ENCODE data around the gene IFT80.
"Not testable (repeated sequence)": the region's sequence is repeated elsewhere in the genome, so short reads cannot be mapped to it uniquely, and the experiment has no call there.

Gene IFT80

GRCh38 chr3:160265088-160265487 is 133.9 kb downstream of the IFT80 start:
- DNase-seq (ENCODE audit: low spot score), result no peak

- DNase-seq (ENCODE audit: low spot score), result no peak
These were observed 138.3 kb downstream of the IFT80 start for GRCh38 chr3:160260587-160261270.

GRCh38 chr3:160259589-160259988 is 139.4 kb downstream of the IFT80 start:
- DNase-seq (ENCODE audit: low spot score), result no peak

GRCh38 chr3:160257606-160258005 is 141.4 kb downstream of the IFT80 start:
- DNase-seq (ENCODE audit: low spot score), result no peak

GRCh38 chr3:160253298-160253697 is 145.7 kb downstream of the IFT80 start:
- DNase-seq (ENCODE audit: low spot score), result no peak

- DNase-seq (ENCODE audit: low spot score), result no peak
These were observed 151.3 kb downstream of the IFT80 start for GRCh38 chr3:160247766-160248165.

GRCh38 chr3:160245261-160245800 is 153.7 kb downstream of the IFT80 start:
- no peak for DNase-seq (ENCODE audit: low spot score)

- DNase-seq (ENCODE audit: low spot score), result not testable (repeated sequence)
These were observed 158.3 kb downstream of the IFT80 start for GRCh38 chr3:160240719-160241118.

- DNase-seq (ENCODE audit: low spot score), result no peak
These were observed 167.0 kb downstream of the IFT80 start for GRCh38 chr3:160232014-160232413.

- no peak for DNase-seq (ENCODE audit: low spot score)
These were observed 171.6 kb downstream of the IFT80 start for GRCh38 chr3:160227419-160227818.

- DNase-seq (ENCODE audit: low spot score), result no peak
These were observed 172.8 kb downstream of the IFT80 start for GRCh38 chr3:160226026-160226907.

- DNase-seq (ENCODE audit: low spot score), result no peak
These were observed 173.6 kb downstream of the IFT80 start, which contains the start of gene C3orf80 for GRCh38 chr3:160225176-160226025. TSS of gene C3orf80 (plus strand) at chr3:160225422. CDS start at chr3:160225636, 214 bp downstream.

- DNase-seq (ENCODE audit: low spot score), result no peak
These were observed 174.2 kb downstream of the IFT80 start for GRCh38 chr3:160224811-160225175.

- no peak for DNase-seq (ENCODE audit: low spot score)
These were observed 174.8 kb downstream of the IFT80 start for GRCh38 chr3:160224256-160224655.

- DNase-seq (ENCODE audit: low spot score), result no peak
These were observed 178.0 kb downstream of the IFT80 start for GRCh38 chr3:160221019-160221418.

- DNase-seq (ENCODE audit: low spot score), result no peak
These were observed 179.0 kb downstream of the IFT80 start for GRCh38 chr3:160220038-160220437.

GRCh38 chr3:160218136-160218535 is 180.9 kb downstream of the IFT80 start:
- DNase-seq (ENCODE audit: low spot score), result no peak

- no peak for DNase-seq (ENCODE audit: low spot score)
These were observed 181.3 kb downstream of the IFT80 start for GRCh38 chr3:160217675-160218074.

- DNase-seq (ENCODE audit: low spot score), result no peak
These were observed 185.8 kb downstream of the IFT80 start for GRCh38 chr3:160213191-160213590.

- peak; percentile 38 for DNase-seq (ENCODE audit: low spot score)
These were observed 188.2 kb downstream of the IFT80 start for GRCh38 chr3:160210799-160211221.

- DNase-seq (ENCODE audit: low spot score), result no peak
These were observed 188.7 kb downstream of the IFT80 start for GRCh38 chr3:160210341-160210740.
